ENCODE results near the gene FLNB.
A peak's percentile ranks its signal among the peaks of the same experiment; 100 is the strongest.

FLNB gene

DNA sequence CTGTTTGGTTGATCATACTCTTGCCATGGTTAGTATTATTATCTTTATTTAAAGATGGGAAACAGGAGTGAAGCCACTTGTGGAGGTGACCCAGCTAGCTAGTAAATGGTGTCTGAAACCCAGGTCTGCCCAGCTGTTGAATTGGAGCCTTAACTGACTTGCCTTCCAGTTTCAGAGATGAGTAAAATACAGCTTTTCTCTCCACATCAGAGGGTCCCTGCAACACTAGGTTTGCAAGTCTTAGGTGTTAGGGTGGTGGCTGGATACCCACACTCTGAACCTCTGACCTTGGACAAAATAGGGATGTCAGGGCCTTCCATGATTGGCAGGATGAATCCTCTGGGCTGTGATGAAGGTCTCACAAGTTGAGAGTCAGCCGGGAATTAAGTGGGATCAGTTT is 4.1 kb downstream of the FLNB start:
- no peak for DNase-seq

DNA sequence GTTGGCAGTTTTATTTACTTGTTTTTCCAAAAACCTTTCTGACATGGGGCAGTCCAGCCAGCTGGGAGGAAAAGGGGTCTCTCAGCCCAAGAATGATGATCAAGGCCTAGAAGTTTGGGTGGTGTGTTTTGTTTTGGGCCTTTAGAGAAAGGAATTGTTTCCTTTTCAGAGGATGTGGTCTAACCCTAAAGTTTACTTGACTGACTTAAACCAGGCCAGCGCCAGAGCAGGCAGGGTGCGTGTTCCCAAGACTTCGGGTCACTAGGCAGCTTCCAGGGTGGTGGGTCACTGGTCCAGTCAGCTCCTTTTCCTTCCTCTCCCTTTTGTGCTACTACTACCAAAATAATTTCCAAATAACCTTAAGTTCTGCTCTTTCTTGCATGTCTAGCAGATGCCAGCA is 4.9 kb downstream of the FLNB start:
- no peak for DNase-seq

DNA sequence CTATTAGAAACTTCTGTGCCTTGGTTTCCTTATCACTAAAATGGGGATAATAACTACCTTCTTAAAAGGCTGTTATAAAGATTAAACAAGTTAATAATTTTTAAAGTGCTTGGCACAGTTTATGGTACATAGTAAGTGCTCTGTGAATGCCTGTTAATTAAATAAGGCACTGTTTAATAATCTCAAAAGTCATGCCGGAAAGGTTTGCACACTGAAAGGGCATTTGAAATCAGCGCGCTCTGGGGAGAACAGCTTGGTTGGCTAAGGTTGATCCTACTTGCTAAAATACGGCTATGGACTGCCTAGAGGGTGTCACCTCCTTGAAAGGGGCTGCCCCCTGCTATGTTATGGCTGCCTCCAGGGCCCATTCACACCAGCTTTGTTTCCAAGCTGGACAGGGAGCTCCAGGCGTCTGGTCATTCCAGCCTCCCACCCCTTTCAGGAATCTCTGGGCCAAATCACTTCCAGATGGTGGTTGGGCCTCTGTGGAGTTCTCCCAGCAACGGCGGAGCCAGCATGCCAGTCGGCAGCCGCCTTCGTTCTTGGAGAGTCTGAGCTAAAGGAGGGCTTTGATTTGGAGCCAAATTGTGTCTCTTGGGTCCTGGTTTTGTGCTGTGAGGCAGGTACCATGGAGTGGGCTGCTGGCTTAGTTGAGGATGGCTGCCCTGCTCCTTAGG is 5.9 kb downstream of the FLNB start:
- no peak for DNase-seq

DNA sequence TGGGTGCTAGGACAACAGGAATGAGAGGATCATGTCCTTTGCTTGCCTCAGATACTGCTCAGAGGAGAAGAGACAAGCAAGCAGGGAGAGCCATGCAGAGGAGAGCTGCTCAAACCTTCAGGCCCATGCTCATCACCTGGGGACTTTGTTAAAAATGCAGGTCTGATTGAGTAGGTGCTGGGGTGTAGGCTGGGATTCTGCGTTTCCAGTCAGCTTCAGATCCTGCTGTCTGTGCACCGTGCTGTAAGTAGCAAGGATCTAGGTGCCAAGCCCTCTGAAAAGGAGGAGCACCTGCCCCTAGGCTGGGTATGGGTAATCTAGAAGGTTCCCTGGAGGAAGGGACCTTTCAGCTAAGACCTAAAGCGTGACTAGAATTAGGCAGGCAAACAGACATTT is 7.3 kb downstream of the FLNB start:
- no peak for DNase-seq

DNA sequence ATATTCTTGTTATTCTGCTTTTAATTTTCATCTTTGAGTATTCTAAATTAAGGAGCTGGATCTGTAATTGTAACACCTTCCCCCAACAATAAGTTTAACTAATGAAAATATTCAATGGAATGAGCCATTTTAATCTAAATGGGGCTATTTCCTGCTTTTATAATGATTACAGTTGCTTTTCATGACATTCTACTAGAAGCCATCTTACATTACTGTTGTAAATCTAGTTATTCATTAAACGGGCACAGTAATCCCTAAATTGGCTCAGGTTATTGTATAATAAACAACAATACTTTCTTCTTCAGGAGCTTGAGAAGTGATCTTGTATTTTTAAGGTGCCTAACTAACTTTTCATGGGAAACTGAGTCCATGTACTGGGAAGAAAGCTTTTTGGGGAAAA is 8.5 kb downstream of the FLNB start:
- DNase-seq = no peak

DNA sequence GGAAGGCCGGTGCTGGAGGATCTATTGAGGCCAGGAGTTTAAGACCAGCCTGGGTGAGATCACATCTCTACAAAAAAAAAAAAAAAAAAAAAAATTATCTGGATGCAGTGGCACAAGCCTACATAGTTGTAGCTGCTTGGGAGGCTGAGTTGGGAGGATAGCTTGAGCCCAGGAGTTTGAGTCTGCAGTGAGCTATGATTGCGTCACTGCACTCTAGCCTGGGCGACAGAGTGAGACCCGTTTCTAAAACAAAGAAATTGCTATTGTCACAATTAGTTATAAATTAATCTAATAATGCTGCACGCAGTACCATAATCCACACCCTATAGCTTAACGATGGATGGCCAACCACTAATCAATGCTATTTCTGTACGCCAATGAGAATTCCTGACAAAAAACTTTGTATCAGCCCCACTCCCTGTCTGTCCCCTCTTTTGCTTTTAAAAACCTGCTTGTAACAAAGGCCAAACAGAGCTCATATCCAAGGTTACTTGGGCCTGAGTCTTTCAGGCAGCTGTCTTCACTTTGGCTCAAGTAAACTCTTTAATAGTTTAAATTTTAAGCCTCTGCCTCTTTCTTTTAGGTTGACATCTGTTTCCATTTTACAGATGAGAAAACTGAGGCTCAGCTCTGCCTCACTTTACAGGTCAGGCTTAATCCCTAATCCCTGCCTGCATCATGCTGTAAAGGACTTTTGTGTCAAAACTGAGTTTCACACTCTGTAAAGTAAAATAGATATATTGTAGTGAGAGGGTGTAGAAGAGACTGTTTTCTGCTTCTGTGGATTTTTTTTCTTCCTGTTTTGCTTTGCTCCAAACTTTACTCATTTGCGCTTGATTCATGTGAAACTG is 10.9 kb downstream of the FLNB start:
- DNase-seq = no peak

DNA sequence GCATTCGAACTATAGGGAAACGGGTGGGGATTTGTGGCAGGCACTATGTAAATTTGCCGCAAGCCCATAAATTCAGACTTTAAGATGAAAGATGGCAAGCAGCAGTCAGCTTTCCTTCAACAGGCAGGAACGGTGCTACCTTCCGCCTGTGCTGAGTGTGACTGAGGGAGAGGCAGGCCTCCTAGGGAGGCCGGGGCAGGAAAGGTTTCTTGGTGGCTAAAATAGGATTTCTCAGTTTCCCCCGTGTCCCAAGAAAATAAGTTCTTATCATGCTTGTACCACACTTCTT is 12.5 kb downstream of the FLNB start:
- DNase-seq = no peak

DNA sequence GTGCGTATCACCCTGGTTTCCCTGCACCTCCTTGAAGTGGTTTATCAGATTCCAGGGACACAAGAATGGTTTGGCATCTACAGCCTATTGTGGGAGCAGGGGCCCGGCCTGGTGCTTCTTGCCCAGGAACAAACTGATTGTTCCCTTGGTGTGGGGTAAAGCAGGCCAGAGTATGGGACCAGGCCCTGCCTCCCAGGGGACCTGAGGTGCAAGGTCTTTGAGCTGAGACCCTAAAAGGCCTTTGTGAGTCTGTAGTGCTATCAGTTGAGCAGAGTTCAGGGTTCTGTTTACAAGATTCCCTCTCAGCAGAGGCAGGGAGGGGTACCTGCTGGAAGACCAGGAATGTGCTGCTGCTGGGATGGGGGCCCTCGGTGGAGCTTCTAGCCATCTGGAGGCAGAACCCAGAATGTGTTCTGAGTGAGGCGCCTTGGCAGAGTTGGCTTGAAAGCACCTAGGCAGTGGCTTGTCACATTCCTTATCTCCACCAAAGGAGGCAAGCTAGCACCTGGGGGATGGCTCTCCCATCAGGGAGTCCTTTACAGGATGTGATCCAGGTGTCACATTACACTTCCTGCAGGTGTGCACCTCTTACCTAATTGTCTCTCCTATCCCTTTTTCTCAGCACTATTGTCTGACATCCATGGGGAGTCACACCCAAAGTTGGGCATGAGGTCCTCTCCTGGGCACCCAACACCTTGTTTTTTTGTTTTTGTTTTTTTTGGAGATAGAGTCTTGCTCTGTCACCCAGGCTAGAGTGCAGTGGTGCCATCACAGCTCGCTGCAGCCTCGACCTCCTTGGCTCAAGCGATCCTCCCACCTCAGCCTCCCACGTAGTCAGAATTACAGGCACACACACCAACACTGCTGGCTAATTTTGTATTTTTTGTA is 13.1 kb downstream of the FLNB start:
- DNase-seq = peak; percentile 85

DNA sequence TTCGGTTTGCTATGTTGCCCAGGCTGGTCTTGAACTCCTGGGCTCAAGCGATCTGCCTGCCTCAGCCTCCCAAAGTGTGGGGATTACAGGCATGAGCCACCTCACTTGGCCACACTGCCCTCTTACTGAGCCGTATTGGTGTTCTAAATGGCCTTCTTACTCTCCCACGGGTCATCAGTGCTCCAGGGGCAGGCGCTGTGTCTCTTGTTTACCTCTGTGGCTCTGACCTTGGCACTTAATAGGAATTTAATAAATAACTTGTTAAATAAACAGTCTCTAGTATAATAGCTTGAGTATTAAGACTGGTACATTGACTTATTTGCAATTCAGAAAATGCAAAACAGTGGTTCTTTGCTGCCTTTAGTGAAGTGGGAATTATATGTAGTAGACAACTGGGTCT is 13.7 kb downstream of the FLNB start:
- DNase-seq = no peak

DNA sequence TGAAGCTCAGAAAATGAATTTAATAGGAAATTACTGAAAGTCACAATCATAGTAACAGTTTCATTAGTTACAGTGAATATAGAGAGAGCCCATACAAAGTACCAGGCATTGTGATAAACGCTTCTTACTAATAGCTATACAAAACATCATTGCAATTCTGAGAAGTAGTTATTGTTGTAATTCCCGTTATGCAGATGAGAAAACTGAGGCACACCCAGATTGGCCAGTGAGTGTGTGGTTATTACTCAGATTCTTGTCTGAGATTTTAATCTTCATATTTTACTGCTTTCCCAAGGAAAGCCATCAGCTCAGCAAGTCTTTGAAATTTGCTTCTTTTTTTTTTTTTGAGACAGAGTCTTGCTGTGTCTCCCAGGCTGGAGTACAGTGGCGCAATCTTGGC is 14.3 kb downstream of the FLNB start:
- DNase-seq = no peak

DNA sequence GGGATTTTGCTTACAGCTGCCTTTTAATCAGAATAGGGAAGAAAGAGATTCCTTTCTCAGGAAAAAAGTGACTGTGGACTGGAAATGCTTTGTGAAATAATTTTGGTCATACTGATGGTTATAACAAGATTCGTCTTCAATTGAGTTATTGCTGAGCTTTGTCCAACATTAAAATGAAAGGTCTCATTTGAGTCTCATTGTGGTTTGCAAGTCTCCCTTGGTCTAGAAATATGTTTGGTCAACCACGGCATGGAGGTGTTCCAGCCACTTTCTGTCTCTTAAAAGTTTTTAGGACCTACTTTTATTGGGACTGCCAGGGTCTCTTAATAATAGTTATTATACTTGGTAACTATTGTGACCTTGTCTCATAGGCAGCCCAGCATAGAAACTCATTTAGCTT is 15.3 kb downstream of the FLNB start:
- DNase-seq = no peak

DNA sequence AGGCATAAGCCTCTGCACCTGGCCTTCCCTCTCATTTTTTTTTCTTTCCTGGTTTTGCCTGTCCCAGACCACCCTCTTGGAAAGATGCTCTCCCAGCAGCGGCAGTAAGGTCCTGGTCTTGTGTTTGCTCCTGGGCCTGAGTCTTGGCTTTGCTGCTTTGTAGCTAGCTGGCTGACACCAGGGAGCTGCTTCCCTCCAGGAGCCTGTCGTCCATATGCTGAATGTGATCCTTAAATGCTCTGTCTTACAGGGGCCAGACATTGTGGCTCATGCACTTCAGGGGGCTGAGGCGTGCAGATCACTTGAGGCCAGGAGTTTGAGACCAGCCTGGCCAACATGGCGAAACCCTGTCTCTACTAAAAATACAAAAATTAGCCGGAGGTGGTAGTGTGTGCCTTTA is 17.2 kb downstream of the FLNB start:
- DNase-seq = no peak

DNA sequence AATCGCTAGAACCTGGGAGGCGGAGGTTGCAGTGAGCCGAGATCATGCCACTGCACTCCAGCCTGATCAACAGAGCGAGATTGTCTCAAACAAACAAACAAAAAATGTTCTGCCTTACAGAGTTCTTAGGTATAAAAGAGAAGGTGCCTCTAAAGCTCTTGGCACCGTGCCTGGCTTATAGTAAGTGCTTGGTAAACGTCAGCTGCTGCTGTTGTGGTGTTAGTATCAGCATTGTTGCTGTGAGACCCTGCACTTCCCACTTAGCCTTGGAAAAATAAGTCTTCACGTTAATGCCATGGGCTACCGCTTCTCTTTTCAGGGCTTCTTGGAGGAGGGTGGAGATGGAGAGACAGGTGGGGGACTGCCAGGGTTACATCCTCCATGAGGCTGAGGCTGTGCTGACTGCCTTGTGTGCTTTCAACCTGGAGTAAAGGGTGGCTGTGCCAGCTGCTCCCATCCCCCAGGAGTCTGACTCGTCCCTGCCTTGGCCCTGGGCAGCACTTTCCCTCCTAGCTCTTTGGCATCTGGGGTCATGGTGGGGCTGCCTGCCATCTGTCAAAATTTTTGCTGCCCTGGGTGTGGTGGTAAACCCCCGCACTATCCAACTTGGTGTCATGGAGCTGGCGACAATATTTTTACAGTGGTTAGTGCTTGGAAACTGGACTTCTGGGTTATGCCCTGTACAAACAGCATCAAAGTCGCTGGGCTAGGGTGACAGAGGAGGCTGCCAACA is 17.8 kb downstream of the FLNB start:
- peak; percentile 76 for DNase-seq

DNA sequence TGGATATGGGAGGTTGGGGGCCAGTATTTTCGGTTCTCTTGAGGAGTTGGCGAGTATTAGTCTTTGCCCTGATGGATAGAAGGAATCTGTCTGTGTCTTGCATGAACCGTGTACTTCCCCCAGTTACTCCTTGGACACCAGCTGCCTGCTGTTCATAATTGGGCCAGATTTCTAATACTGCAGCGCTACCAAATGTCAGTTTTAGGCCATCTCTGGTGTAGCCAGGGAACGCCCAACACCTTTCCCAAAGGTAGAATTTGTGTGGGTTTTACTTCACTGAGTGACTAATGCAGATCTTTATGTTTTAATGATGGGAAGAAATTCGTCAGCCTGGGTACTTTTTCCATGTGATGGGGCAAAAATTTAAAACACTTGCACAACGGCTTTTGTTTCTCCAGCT is 18.4 kb downstream of the FLNB start:
- no peak for DNase-seq

DNA sequence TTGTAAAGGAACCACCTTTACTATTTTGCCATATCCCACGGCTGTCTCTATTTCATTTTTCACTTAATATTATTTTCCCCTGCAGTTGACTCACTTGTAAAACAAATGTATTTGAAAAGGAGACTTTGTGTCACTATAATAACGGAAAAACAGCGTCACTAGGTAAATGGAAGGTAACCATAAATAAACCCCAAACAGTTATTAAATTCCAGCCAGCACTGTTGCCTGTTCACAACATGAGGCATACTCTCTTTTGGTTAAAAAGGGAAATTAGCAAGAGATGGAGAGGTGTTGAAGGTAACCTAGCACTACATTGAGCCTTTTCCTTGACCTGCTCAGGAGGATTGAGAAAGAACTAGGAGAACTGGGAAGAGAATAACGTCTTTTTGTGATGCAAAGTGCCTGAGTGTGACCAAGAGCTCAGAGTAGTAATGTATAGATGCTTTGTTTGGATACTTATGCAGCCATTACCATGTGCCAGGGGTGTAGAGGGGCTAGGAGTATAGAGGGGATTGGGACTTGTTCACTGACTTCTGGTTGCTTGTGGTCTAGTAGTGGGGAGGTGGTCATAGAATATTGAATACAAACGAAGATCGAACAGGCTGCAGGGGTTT is 19.6 kb downstream of the FLNB start:
- no peak for DNase-seq

DNA sequence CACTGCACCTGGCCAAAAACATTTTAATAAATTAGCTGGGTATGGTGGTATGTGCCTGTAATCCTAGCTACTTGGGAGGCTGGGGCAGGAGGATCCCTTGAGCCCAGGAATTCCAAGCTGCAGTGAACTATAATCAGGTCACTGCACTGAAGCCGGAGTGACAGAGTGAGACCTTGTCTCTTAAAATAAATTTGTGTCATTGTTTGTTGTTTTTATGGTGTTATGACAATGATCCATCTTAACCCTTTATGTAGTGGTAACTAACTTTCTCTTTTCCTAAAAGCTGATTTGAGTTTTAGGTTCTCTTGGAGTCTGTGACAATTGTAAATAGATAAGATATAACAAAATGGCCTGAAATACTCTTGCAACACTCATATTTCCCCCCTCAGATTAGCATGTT is 20.7 kb downstream of the FLNB start:
- DNase-seq = no peak

DNA sequence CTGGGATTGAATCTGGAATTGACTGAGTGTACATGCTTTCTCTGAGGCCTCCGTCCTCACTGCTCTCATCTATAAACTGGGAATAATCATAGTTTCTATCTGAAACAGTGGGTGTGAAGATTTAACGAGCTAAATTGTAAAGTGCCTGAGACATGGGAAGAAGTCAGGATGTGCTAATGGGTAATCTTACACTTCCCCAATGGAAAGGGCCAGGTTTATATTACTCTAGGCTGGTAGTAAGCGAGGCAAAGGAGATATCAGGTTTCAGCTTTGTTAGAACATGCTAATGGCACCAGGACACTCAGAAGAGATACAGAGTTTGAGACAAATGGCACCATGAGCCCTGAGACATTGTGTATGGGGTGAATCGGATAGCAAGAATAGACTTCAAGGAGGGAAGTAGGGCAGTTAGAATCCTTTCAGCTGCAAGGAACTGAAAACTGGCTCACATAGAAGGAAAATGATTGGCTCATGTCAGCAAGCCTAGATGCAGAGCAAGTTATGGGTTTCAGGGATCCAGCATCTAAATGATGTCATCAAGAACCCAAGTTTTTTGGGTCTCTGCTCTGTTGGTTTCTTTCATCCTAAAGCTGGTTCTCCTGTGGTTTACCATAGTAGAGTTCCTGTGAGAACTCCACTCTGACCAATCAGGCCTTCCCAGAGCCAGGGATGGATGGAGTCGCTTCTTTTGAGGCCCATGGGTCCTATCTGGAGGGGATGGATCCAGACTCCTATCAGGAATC is 21.8 kb downstream of the FLNB start:
- DNase-seq = no peak

DNA sequence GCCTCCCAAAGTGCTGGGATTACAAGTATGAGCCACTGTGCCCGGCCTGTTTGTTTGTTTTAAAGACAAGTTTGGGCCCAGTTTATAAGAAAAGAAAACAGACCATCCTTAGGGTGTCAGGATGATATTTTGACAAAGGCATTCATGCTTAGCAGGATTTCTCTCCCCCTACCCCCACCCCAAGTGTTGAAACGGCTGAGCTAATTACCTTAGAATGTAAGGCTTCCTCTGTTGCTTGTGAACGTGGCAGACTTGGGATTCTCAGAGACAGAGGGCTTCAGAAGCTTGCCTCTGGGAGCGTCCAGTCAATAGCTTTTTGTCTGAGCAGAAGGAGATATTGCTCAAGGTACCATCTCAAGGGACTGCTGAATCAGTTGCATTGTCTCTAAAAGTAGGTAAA is 24.0 kb downstream of the FLNB start:
- DNase-seq = no peak

DNA sequence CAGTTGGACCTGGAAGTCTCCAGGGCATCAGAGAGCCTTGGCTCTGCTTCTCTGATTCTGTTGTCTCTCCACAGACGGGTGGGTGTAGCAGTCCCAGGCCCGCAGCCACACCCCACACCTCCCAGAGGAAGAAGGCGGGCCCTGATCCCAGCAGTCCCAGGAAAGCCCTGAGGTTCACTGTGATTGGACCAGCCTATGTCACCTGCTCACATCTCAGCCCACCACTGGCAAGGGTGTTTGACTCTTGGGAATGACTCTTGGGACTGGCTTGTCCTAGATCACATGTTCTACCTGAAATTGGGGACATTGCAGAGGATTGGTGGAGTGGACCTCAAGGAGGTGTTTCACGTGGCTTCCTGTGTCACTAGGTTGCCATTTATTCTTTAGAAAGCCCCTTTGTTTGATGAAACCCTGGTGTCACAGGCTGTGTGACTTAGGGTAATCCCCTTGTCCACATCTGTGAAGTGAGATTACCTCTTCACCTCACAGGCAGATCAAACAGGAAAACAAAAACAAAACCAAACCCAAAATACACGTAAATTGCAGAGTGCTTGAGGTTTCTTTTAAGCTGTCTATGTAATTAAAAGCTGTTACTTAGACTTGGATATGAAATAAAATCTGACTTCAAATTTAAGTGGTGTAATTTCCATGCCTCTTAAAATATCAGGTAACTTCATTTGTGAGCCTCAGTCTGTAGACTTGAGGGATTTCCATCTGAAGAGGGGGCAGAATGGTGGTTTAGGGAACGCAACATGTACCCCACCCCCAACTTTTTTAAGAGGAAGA is 26.7 kb downstream of the FLNB start:
- no peak for DNase-seq

DNA sequence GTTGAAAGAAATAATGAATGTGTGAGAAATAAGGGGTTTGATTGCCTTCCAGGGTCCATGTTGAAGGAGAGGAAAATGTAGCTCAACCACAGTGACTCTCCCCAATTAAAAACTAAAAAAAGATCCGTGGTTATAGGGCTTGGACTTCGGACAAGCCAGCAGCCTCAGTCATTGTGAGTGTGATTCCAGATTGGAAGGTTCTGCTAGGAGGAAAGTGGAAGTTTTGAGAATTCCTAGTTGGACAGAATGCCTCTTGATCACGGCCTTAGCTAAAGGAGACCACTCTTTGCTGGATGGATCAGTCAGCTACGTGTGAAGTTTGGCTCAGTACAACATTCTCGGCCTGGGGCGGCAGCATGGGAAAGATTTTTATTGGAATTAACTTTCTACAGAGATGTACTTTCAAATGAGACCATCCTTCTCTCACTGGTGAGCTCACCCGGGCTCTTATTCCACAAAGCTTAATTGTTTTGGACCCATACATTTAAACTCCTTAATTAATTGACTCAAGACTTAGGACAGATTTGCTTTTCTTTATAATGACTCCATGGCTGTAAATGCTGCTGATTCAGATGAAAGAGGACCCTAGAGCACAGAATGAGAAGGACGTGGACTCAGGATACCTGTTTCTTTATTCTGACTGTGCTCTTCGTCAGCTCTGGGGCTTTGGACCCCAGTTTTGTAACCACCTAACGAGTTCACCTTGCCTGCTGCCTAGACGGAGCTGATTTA is 27.5 kb downstream of the FLNB start:
- no peak for DNase-seq
